BLaER1 treated with 17β-estradiol and CSF1 and Interleukin-3, amounts not matched to agents 10 nM and 100 nM (cell line): ENCODE measurements around the gene KPNA4.

Source experiments
- H3K27ac ChIP-seq, 11 experiments: shearing (Covaris generic); formaldehyde crosslinking; 2 replicates each; pipeline ENCODE4 v1.8.1; 2022
- H3K27me3 ChIP-seq, 11 experiments: shearing (Covaris generic); formaldehyde crosslinking; 2 replicates each; pipeline ENCODE4 v1.8.1; 2022
- H3K36me3 ChIP-seq, 11 experiments: shearing (Covaris generic); formaldehyde crosslinking; 2 replicates each; pipeline ENCODE4 v1.8.1; 2022
- H3K4me1 ChIP-seq, 10 experiments: shearing (Covaris generic); formaldehyde crosslinking; 2 replicates each; pipeline ENCODE4 v1.8.1; 2022
- H3K4me2 ChIP-seq, 11 experiments: shearing (Covaris generic); formaldehyde crosslinking; 2 replicates each; pipeline ENCODE4 v1.8.1; 2022
- H3K4me3 ChIP-seq, 10 experiments: shearing (Covaris generic); formaldehyde crosslinking; 2 replicates each; pipeline ENCODE4 v1.8.1; 2022
- H3K9ac ChIP-seq, 11 experiments: shearing (Covaris generic); formaldehyde crosslinking; 2 replicates each; pipeline ENCODE4 v1.8.1; 2022
- H3K9me3 ChIP-seq, 11 experiments: shearing (Covaris generic); formaldehyde crosslinking; replicated peaks in 1 of 11; 2 replicates each; pipeline ENCODE4 v1.8.1; 2022
- H4K20me1 ChIP-seq, 11 experiments: shearing (Covaris generic); formaldehyde crosslinking; 2 replicates each; pipeline ENCODE4 v1.8.1; 2022
- Cebpa-rat ChIP-seq, 11 experiments: shearing (Covaris generic); IDR thresholded peaks; 2 replicates each; pipeline ENCODE4 v1.8.1; 2022

KPNA4 gene

DNA sequence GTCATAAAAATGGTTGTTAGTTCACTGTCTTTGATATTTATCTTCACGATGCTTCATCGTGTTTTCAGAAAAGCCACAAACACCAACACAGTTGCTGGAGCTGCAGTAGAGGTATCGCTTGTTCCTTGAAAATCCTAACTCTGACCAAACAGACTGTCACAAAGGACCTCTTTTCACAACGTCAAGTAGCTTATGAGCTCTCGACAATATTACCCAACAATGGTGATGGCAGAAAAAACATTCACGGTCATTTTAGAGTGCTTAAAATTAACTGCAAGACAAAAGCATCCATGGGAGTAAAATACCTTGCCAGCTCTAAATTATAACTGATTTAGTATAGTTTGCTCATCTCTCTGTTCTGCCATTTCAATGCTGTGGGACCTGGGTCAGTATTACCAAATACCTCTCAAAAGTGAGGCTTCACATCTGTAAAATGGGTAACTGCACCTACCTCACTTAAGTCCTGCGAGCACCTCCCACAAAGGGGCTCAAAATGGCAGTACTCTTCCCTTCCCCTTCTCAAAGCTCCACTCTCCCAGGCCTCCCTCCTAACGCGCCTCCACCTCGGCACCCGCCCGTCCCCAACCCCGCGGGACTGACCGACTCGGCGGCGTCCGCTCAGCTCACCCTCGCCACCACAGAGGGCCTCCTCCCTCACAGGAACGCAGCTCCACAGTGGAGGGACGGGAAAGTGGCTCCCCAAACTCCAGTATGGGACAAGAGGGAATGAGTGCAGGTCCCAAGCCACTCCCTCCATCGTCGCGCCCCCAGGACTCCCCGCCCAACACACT is 116.3 kb downstream of the KPNA4 start:
- TF ChIP-seq Cebpa-rat (IDR thresholded peaks at IDR 0.05): no peak

DNA sequence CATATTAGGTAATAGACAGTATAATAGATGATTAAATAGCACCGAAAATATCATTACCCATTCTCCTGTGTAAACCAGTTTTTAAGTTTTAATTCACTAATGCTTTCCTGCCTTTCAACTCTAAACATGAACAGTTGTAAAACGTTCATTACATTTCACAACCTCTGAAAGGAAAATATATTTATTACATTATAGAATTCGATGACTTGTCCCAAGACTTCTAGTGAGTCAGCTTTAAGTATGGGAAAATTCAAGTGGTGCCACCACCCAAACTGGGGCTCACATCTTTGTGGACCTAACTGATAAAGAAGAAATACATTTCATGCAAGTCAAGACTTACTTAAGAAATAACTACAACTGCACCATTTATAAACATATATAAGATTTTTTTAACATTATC is 117.8 kb downstream of the KPNA4 start:
- no peak overlapping the region for H3K9ac ChIP-seq
- H3K4me3 ChIP-seq: peak overlapping the region in 1 of 10 experiments; percentile 19; a peak in 1 of 20 replicates
- no peaks in the 10 kb centered on the region for H3K27me3 ChIP-seq
- H3K36me3 ChIP-seq: peaks cover 0 to 51% (median 36%) of the 10 kb centered on the region in 11 experiments; a peak in 19 of 22 replicates
- H3K4me1 ChIP-seq: peaks cover 9 to 25% (median 18%) of the 10 kb centered on the region in 10 experiments; a peak in 19 of 20 replicates
- TF ChIP-seq Cebpa-rat (IDR thresholded peaks at IDR 0.05): no peak
- H3K9me3 ChIP-seq: peaks cover 0 to 24% (median 22%) of the 10 kb centered on the region in 11 experiments; a peak in 16 of 22 replicates
- no peak overlapping the region for H3K27ac ChIP-seq
- H4K20me1 ChIP-seq: peaks cover 0 to 5% (median 0%) of the 10 kb centered on the region in 11 experiments; a peak in 3 of 22 replicates
- peak overlapping the region in 10 of 11 experiments; percentile 18 to 74 (median 52); a peak in 17 of 22 replicates for H3K4me2 ChIP-seq

More for the DNA sequence above, 116.3 kb downstream of the KPNA4 start:
- peak overlapping the region; percentile 56 to 85 (median 74) for H3K4me2 ChIP-seq
- peaks cover 9 to 25% (median 18%) of the 10 kb centered on the region in 10 experiments; a peak in 19 of 20 replicates for H3K4me1 ChIP-seq
- no peaks in the 10 kb centered on the region for H3K27me3 ChIP-seq
- H3K36me3 ChIP-seq: peaks cover 0 to 36% (median 23%) of the 10 kb centered on the region in 11 experiments; a peak in 18 of 22 replicates
- peak overlapping the region; percentile 69 to 89 (median 82) for H3K9ac ChIP-seq
- H3K4me3 ChIP-seq: peak overlapping the region; percentile 65 to 89 (median 75)
- peak overlapping the region in 10 of 11 experiments; percentile 54 to 90 (median 82); a peak in 19 of 22 replicates for H3K27ac ChIP-seq
- H3K9me3 ChIP-seq: peaks cover 0 to 19% (median 14%) of the 10 kb centered on the region in 11 experiments; a peak in 15 of 22 replicates
- no peaks in the 10 kb centered on the region; a peak in 1 of 22 replicates for H4K20me1 ChIP-seq

DNA sequence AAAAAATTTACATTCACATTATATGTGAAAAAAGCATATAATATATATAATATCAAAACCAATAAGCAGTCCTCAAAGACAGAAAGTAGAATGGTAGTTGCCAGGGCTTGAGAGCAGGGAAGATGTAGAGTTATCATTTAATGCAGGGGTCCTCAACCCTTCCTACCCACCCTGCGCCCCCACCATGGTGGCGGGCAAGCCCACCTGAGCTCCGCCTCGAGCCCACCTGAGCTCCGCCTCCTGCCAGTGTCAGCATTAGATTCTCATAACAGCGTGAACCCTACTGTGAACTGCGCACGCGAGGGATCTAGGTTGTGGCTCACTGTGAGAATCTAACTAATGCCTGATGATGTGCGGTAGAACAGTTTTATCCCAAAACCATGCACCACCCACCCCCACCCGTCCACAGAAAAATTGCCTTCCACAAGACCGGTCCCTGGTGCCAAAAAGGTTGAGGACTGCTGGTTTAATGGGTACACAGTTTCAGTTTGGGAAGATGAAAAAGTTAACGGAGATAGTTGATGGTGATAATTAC is 118.8 kb downstream of the KPNA4 start:
- Histone ChIP-seq H3K4me3 (no peak overlapping the region), H3K9ac (no peak overlapping the region), H3K36me3 (peaks cover 0 to 61% (median 41%) of the 10 kb centered on the region in 11 experiments; a peak in 19 of 22 replicates), H3K27me3 (no peaks in the 10 kb centered on the region), H3K9me3 (peaks cover 0 to 24% (median 22%) of the 10 kb centered on the region in 11 experiments; a peak in 16 of 22 replicates), H3K4me1 (peaks cover 9 to 25% (median 18%) of the 10 kb centered on the region in 10 experiments; a peak in 19 of 20 replicates), H3K27ac (no peak overlapping the region), H3K4me2 (peak overlapping the region in 7 of 11 experiments; percentile 13 to 36 (median 18); a peak in 6 of 22 replicates), H4K20me1 (peaks cover 0 to 9% (median 0%) of the 10 kb centered on the region in 11 experiments; a peak in 4 of 22 replicates)
- TF ChIP-seq Cebpa-rat (IDR thresholded peaks at IDR 0.05): no peak

DNA sequence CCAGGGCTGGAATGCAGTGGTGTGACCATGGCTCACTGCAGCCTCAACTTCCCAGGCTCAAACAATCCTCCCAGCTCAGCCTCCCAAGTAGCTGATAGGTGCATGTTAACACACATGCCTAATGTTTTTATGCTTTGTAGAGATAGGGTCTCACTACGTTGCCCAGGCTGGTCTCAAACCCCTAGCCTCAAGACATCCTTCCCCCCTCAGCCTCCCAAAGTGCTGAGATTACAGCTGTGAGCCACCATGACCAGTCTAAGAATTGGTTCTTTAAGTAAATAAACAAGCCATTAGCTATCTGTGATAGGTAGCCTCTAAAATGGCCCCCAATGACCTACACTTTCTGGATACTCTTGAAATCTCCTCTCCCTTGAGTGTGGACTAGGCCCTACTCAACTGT is 119.5 kb downstream of the KPNA4 start:
- no peak overlapping the region for H3K27ac ChIP-seq

More for the DNA sequence above, 119.5 kb downstream of the KPNA4 start:
- TF ChIP-seq Cebpa-rat (IDR thresholded peaks at IDR 0.05): no peak
- Histone ChIP-seq H3K4me2 (no peak overlapping the region), H3K4me3 (no peak overlapping the region), H3K36me3 (peaks cover 0 to 68% (median 44%) of the 10 kb centered on the region in 11 experiments; a peak in 19 of 22 replicates), H3K9ac (no peak overlapping the region), H3K4me1 (peaks cover 9 to 25% (median 18%) of the 10 kb centered on the region in 10 experiments; a peak in 19 of 20 replicates), H3K27me3 (no peaks in the 10 kb centered on the region), H4K20me1 (peaks cover 0 to 9% (median 0%) of the 10 kb centered on the region in 11 experiments; a peak in 4 of 22 replicates), H3K9me3 (peaks cover 0 to 24% (median 22%) of the 10 kb centered on the region in 11 experiments; a peak in 16 of 22 replicates)
